ENCODE measurements around the gene FANCM. TPM values are rescaled to one million over a fixed set of nuclear protein-coding genes. Genes with fewer than 3 reads are reported as not detected.

The FANCM gene, protein sequence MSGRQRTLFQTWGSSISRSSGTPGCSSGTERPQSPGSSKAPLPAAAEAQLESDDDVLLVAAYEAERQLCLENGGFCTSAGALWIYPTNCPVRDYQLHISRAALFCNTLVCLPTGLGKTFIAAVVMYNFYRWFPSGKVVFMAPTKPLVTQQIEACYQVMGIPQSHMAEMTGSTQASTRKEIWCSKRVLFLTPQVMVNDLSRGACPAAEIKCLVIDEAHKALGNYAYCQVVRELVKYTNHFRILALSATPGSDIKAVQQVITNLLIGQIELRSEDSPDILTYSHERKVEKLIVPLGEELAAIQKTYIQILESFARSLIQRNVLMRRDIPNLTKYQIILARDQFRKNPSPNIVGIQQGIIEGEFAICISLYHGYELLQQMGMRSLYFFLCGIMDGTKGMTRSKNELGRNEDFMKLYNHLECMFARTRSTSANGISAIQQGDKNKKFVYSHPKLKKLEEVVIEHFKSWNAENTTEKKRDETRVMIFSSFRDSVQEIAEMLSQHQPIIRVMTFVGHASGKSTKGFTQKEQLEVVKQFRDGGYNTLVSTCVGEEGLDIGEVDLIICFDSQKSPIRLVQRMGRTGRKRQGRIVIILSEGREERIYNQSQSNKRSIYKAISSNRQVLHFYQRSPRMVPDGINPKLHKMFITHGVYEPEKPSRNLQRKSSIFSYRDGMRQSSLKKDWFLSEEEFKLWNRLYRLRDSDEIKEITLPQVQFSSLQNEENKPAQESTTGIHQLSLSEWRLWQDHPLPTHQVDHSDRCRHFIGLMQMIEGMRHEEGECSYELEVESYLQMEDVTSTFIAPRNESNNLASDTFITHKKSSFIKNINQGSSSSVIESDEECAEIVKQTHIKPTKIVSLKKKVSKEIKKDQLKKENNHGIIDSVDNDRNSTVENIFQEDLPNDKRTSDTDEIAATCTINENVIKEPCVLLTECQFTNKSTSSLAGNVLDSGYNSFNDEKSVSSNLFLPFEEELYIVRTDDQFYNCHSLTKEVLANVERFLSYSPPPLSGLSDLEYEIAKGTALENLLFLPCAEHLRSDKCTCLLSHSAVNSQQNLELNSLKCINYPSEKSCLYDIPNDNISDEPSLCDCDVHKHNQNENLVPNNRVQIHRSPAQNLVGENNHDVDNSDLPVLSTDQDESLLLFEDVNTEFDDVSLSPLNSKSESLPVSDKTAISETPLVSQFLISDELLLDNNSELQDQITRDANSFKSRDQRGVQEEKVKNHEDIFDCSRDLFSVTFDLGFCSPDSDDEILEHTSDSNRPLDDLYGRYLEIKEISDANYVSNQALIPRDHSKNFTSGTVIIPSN (N-terminal part only)
- total RNA-seq, result 2.7 and 3.1 TPM in 2 replicates

DNA sequence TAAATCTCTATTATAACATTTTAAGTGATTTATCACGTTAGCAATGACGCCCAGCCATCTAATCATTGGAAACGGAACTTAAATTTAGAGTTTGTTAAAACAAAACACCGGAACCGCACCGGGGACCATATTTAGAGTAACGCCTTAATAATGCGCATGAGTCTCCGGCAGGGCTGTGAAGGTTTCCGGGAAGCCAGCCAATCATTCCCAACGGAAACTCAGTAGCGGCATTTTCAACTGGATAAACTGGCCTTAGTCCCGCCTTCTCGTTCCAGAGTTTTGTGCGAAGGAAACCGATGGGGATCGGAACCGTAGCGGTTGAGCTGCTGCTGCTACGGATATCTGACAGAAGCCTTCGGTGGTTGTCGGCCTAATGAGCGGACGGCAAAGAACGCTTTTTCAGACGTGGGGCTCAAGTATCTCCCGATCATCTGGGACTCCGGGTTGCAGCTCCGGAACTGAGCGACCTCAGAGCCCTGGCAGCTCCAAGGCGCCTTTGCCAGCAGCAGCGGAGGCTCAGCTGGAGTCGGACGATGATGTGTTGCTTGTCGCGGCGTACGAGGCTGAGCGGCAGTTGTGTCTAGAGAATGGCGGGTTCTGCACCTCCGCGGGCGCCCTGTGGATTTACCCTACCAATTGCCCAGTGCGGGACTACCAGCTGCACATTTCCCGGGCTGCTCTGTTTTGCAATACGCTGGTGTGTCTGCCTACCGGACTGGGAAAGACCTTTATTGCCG lies at the start of gene FANCM:
TSS of gene FANCM (plus strand) at position 272 of the 737 bp plus-strand sequence. CDS start at position 374, 102 bp downstream.

DNA sequence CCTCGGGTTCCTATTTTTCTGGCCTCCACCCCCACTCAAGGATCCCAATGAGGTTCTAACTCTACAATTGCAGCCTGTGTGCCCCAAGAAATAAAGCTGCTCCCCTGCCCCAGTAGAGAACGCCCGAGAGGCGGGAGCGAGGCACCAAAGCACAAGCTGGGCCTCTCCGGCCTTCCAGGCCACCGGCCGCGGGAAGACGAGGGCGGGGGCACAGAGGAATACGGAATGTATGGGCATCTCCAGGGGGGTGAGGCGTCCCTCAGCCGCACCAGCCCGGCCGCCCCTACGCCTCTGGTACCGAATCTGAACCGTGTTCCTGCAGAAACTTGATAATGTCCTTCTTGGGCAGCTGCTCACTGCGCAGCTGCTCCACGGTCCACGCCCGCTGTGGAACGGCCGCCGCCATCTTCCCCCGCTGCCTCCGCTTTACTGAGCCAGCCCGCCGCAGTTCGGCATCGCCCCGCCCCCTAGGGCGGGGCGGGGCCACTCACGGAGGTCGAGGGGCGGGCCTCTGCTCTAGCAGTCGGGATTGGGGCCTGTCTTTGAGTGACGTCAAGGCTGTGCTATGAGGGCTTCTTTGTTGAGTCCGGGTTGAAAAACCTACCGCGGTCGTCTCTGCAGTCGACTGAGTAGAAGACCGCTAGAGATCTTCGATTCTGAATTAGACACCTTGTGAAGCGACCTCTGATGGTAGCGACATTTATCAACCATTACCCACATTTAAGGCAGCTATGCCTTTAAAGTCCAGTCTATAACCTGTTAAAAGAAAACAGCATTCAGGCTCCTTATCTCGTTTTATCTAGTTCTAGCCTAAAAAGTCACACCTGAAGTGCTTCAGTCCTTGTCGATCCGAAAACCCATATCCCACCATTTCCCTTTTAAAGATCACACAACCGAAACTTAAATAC lies 1.4 kb upstream of the FANCM start, which contains the start of gene FKBP3:
TSS of gene FKBP3 (minus strand) at position 431 of the 908 bp plus-strand sequence. CDS start at position 406, 25 bp downstream.

Other genes starting within 250 kb of the FANCM start
- gene KLHL28, start 174.0 kb upstream of the FANCM start, total RNA-seq, result 9.0 and 10.5 TPM in 2 replicates
- gene TOGARAM1, start 173.7 kb upstream of the FANCM start, total RNA-seq, result 13.1 and 13.8 TPM in 2 replicates
- gene PRPF39, start 51.8 kb upstream of the FANCM start, total RNA-seq, result 22.3 and 24.9 TPM in 2 replicates
- 19.8 and 22.9 TPM in 2 replicates for gene FKBP3, start 1.4 kb upstream of the FANCM start, total RNA-seq
- gene MIS18BP1, start 117.3 kb downstream of the FANCM start, total RNA-seq, result 14.8 and 17.7 TPM in 2 replicates